CD14-positive monocyte (primary cell): ENCODE data around the gene PAWR. TPM values are rescaled to one million over a fixed set of nuclear protein-coding genes. Genes with fewer than 3 reads are reported as not detected.
"Not testable (repeated sequence)": the region's sequence is repeated elsewhere in the genome, so short reads cannot be mapped to it uniquely, and the experiment has no call there.

ENCODE experiments used
- DNase-seq, 3 donors: peaks; one replicate each; pipeline ENCODE4 v3.0.0-alpha.2; 2011 to 2022
- H2AFZ ChIP-seq: 2 replicates; pipeline ENCODE4 v1.6.0; 2012; ENCODE audit warnings: mild to moderate bottlenecking, low read depth, low read length, inconsistent platforms; ENCODE audit not compliant: insufficient read depth, poor library complexity, severe bottlenecking
- H3K27ac ChIP-seq, 2 donors: 1 replicate in 1 of 2; 2 replicates in 1 of 2; pipeline ENCODE4 v1.5.1; 2012 to 2013; ENCODE audit warnings: low read length in 2 of 2, control low read depth in 1 of 2, inconsistent platforms in 1 of 2, low read depth in 1 of 2, mild to moderate bottlenecking in 1 of 2
- H3K27me3 ChIP-seq, 2 donors: one replicate each; pipeline versions ENCODE4 v1.6.0 to v1.6.1; 2011 to 2013; ENCODE audit warnings: low read length in 2 of 2; ENCODE audit not compliant: control insufficient read depth in 2 of 2, insufficient read depth in 2 of 2
- H3K36me3 ChIP-seq, 2 donors: replicated peaks in 1 of 2; 1 replicate in 1 of 2; 2 replicates in 1 of 2; pipeline versions ENCODE4 v1.5.1 to v1.6.1; 2012 to 2013; ENCODE audit warnings: low read length in 2 of 2, control low read depth in 1 of 2, inconsistent platforms in 1 of 2, mild to moderate bottlenecking in 1 of 2; ENCODE audit not compliant: insufficient read depth in 2 of 2, control insufficient read depth in 1 of 2
- H3K4me1 ChIP-seq, 2 donors: 1 replicate in 1 of 2; 2 replicates in 1 of 2; pipeline versions ENCODE4 v1.5.1 to v1.6.1; 2012 to 2013; ENCODE audit warnings: low read length in 2 of 2, control low read depth in 1 of 2, inconsistent platforms in 1 of 2, mild to moderate bottlenecking in 1 of 2, moderate library complexity in 1 of 2; ENCODE audit not compliant: insufficient read depth in 2 of 2, control insufficient read depth in 1 of 2
- H3K4me2 ChIP-seq: replicated peaks from 2 replicates; pipeline ENCODE3; 2012; ENCODE audit warnings: low read length, moderate library complexity, mild to moderate bottlenecking; ENCODE audit not compliant: poor library complexity, severe bottlenecking; ENCODE audit errors: extremely low read depth
- H3K4me3 ChIP-seq, 3 experiments: fragments of 200-600 bp in 1 of 3; sonication (generic) in 1 of 3; replicated peaks in 1 of 3; 1 replicate in 2 of 3; 2 replicates in 1 of 3; pipeline ENCODE4 v1.5.1; 2011 to 2013; ENCODE audit warnings: low read length in 3 of 3, mild to moderate bottlenecking in 3 of 3, control low read depth in 2 of 3, low read depth in 2 of 3, inconsistent platforms in 1 of 3, moderate library complexity in 1 of 3
- H3K79me2 ChIP-seq: 2 replicates; pipeline ENCODE4 v1.6.0; 2012; ENCODE audit warnings: mild to moderate bottlenecking, control low read depth, inconsistent platforms, low read length, moderate library complexity; ENCODE audit not compliant: insufficient read depth
- H3K9ac ChIP-seq: 2 replicates; pipeline ENCODE4 v1.6.0; 2017; ENCODE audit warnings: low read length, mild to moderate bottlenecking; ENCODE audit not compliant: insufficient read depth, poor library complexity, severe bottlenecking
- H3K9me3 ChIP-seq, 2 donors: replicated peaks in 1 of 2; 1 replicate in 1 of 2; 2 replicates in 1 of 2; pipeline versions ENCODE4 v1.5.1 to v1.6.1; 2012 to 2013; ENCODE audit warnings: low read length in 2 of 2, control low read depth in 1 of 2; ENCODE audit not compliant: control insufficient read depth in 1 of 2, insufficient read depth in 1 of 2
- H4K20me1 ChIP-seq: 2 replicates; pipeline ENCODE4 v1.6.0; 2012; ENCODE audit warnings: mild to moderate bottlenecking, low read length, control low read depth, moderate library complexity; ENCODE audit not compliant: insufficient read depth
- H3K27ac Mint-ChIP-seq, 7 donors: one replicate each; pipeline ENCODE4 v1.8.0; 2020; ENCODE audit warnings: mild to moderate bottlenecking in 7 of 7, mixed read lengths in 7 of 7, moderate library complexity in 6 of 7, inconsistent platforms in 2 of 7
- H3K27me3 Mint-ChIP-seq, 3 donors: one replicate each; pipeline ENCODE4 v1.8.0; 2021 to 2022; ENCODE audit warnings: low read depth in 3 of 3, mild to moderate bottlenecking in 3 of 3, mixed read lengths in 3 of 3, moderate library complexity in 3 of 3, inconsistent platforms in 1 of 3
- H3K36me3 Mint-ChIP-seq, 2 donors: one replicate each; pipeline ENCODE4 v1.8.0; 2020; ENCODE audit warnings: mixed read lengths in 2 of 2, inconsistent platforms in 1 of 2, mild to moderate bottlenecking in 1 of 2
- H3K4me1 Mint-ChIP-seq: one replicate; pipeline ENCODE4 v1.8.0; 2020; ENCODE audit warnings: mild to moderate bottlenecking, mixed read lengths
- H3K4me3 Mint-ChIP-seq, 2 donors: one replicate each; pipeline ENCODE4 v1.8.0; 2020; ENCODE audit warnings: mild to moderate bottlenecking in 2 of 2, mixed read lengths in 2 of 2, moderate library complexity in 1 of 2
- H3K9me3 Mint-ChIP-seq, 7 donors: one replicate each; pipeline ENCODE4 v1.8.0; 2020 to 2022; ENCODE audit warnings: mixed read lengths in 7 of 7, mild to moderate bottlenecking in 6 of 7, moderate library complexity in 6 of 7, inconsistent platforms in 2 of 7
- WGBS: methylation state at CpG from one replicate; pipeline ENCODE4 v1.1.5; 2013; ENCODE audit warnings: missing lambda C conversion rate; ENCODE audit not compliant: insufficient coverage; 5-methylcytosine and 5-hydroxymethylcytosine counted together
- intact Hi-C, 2 donors: fragments of 100-400 bp; cut with micrococcal nuclease; formaldehyde crosslinking; loops; one replicate each; pipeline versions ENCODE4 v1.15.0 to v1.15.1; 2023
- polyA plus RNA-seq, 3 donors: library from polyadenylated mRNA; depleted of rRNA in 1 of 3; unstranded in 2 of 3; stranded (reverse) in 1 of 3; fragments of 300-500 nt in 2 of 3; fragments of >200 nt in 1 of 3; fragmentation: Illumina TruSeq in 2 of 3; gene quantifications; 1 replicate in 2 of 3; 2 replicates in 1 of 3; pipeline ENCODE4 v1.2.3, GENCODE V29; 2012 to 2021
- TF ChIP-seq, protein P1 (sequence below): fragments of 200-600 bp; IDR thresholded peaks from one replicate; pipeline ENCODE4 v1.8.0; 2022; ENCODE audit warnings: antibody characterized with exemption, mild to moderate bottlenecking

PAWR gene
- polyA plus RNA-seq, 3 donors: 0.03 TPM; not detected in 1

- Histone ChIP-seq H3K9ac (no peak overlapping the region), H3K4me3 (no peak overlapping the region), H3K79me2 (no peaks in the 10 kb centered on the region), H3K36me3 (no peaks in the 10 kb centered on the region), H3K27ac (no peak overlapping the region), H4K20me1 (no peaks in the 10 kb centered on the region), H3K4me2 (no peak overlapping the region), H3K4me1 (no peaks in the 10 kb centered on the region), H3K9me3 (no peaks in the 10 kb centered on the region), H2AFZ (no peak overlapping the region), H3K27me3 (no peaks in the 10 kb centered on the region)
- H3K27ac Mint-ChIP-seq: no peak overlapping the region
- whole genome bisulfite sequencing: 40% methylated on average over 1 of the region's 5 CpGs
- no peak for DNase-seq
- TF ChIP-seq, protein P1, sequence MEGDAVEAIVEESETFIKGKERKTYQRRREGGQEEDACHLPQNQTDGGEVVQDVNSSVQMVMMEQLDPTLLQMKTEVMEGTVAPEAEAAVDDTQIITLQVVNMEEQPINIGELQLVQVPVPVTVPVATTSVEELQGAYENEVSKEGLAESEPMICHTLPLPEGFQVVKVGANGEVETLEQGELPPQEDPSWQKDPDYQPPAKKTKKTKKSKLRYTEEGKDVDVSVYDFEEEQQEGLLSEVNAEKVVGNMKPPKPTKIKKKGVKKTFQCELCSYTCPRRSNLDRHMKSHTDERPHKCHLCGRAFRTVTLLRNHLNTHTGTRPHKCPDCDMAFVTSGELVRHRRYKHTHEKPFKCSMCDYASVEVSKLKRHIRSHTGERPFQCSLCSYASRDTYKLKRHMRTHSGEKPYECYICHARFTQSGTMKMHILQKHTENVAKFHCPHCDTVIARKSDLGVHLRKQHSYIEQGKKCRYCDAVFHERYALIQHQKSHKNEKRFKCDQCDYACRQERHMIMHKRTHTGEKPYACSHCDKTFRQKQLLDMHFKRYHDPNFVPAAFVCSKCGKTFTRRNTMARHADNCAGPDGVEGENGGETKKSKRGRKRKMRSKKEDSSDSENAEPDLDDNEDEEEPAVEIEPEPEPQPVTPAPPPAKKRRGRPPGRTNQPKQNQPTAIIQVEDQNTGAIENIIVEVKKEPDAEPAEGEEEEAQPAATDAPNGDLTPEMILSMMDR: no peak
- no peak overlapping the region for H3K4me3 Mint-ChIP-seq
- peaks cover 0 to 3% (median 0%) of the 10 kb centered on the region in 3 donors for H3K27me3 Mint-ChIP-seq
- peaks cover 0 to 5% (median 0%) of the 10 kb centered on the region in 7 donors for H3K9me3 Mint-ChIP-seq
- intact Hi-C loops: no loop called here
- no peaks in the 10 kb centered on the region for H3K4me1 Mint-ChIP-seq
- H3K36me3 Mint-ChIP-seq: no peaks in the 10 kb centered on the region
Observed at GRCh38 chr12:79547044-79547734, 143.6 kb downstream of the PAWR start.

GRCh38 chr12:79546466-79547043 is 144.2 kb downstream of the PAWR start:
- Histone ChIP-seq H4K20me1 (no peaks in the 10 kb centered on the region), H3K9ac (no peak overlapping the region), H2AFZ (no peak overlapping the region), H3K27me3 (no peaks in the 10 kb centered on the region), H3K27ac (no peak overlapping the region), H3K4me3 (no peak overlapping the region), H3K4me1 (no peaks in the 10 kb centered on the region), H3K79me2 (no peaks in the 10 kb centered on the region), H3K9me3 (no peaks in the 10 kb centered on the region), H3K4me2 (no peak overlapping the region), H3K36me3 (no peaks in the 10 kb centered on the region)
- TF ChIP-seq, protein P1: no peak
- no peak overlapping the region for H3K27ac Mint-ChIP-seq
- H3K36me3 Mint-ChIP-seq: no peaks in the 10 kb centered on the region
- H3K9me3 Mint-ChIP-seq: peaks cover 0 to 5% (median 0%) of the 10 kb centered on the region in 7 donors
- peaks cover 0 to 3% (median 0%) of the 10 kb centered on the region in 3 donors for H3K27me3 Mint-ChIP-seq
- 60% methylated on average over 1 of the region's 5 CpGs for WGBS
- H3K4me1 Mint-ChIP-seq: no peaks in the 10 kb centered on the region
- intact Hi-C loops: no loop called here
- no peak for DNase-seq
- no peak overlapping the region for H3K4me3 Mint-ChIP-seq

DNA sequence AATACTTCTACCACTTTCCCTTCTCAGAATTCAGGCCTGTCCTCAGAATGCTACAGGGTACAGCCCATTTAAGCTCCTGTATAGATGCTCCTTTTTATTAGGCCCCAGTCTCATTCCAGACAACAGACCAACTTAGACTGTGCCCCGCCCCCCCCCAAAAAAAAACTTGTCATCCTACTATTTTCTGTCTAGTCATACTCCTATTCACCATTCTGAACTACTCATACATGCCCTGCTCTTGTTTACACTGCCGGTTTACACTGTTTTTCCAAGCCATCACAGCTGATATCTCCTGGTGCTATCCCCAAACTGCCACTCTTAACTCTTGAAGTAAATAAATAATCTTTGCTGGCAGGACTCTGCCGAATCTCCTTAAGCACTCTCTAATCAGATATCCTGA is 146.3 kb downstream of the PAWR start:
- H3K4me1 Mint-ChIP-seq, intact Hi-C loops, H3K9me3 Mint-ChIP-seq, H4K20me1 ChIP-seq, H3K27ac Mint-ChIP-seq, H3K27me3 Mint-ChIP-seq, H2AFZ ChIP-seq, H3K27ac ChIP-seq, H3K4me2 ChIP-seq, H3K36me3 Mint-ChIP-seq, H3K4me3 Mint-ChIP-seq, H3K79me2 ChIP-seq, H3K4me3 ChIP-seq, DNase-seq, H3K4me1 ChIP-seq, H3K27me3 ChIP-seq, H3K9me3 ChIP-seq, H3K36me3 ChIP-seq, H3K9ac ChIP-seq: not testable (repeated sequence)
- no CpG with 5 or more reads among the region's 3 CpGs for whole genome bisulfite sequencing
